OCI-LY7 (cell line): ENCODE data around the gene RHNO1.

Experiments
- EZH2phosphoT487 ChIP-seq: fragments of 200-600 bp; sonication (generic); IDR thresholded peaks from 2 replicates; pipeline ENCODE4 v1.6.1; 2018; ENCODE audit warnings: low read depth, borderline replicate concordance, mild to moderate bottlenecking, mixed run types, antibody characterized with exemption, low read length, moderate library complexity, mixed read lengths
- TF ChIP-seq, protein P1 (sequence below): fragments of 200-600 bp; sonication (generic); conservative IDR thresholded peaks from 2 replicates; pipeline ENCODE4 v1.5.1; 2014; ENCODE audit warnings: mild to moderate bottlenecking, antibody characterized with exemption, low read length, moderate library complexity, mixed read lengths

DNA sequence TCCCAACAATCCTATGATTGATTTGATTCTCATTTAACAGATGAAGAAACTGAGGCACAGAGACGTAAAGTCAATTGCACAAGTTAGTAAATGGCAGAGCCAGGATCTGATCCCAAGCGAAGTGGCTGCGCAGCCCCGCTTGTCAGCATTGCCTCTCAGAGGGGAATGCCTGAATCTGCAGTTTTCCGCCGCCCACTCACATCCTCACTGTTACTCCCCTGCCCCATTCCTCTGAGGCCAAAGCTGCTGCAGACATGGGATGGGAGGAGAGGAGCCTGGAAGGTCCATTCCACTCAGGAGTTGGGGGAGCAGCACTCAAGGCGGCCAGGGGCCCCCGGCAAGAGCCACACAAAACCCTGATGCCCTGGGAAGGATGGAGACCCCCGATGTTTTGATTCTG is 43.2 kb upstream of the RHNO1 start:
- TF ChIP-seq, protein P1, sequence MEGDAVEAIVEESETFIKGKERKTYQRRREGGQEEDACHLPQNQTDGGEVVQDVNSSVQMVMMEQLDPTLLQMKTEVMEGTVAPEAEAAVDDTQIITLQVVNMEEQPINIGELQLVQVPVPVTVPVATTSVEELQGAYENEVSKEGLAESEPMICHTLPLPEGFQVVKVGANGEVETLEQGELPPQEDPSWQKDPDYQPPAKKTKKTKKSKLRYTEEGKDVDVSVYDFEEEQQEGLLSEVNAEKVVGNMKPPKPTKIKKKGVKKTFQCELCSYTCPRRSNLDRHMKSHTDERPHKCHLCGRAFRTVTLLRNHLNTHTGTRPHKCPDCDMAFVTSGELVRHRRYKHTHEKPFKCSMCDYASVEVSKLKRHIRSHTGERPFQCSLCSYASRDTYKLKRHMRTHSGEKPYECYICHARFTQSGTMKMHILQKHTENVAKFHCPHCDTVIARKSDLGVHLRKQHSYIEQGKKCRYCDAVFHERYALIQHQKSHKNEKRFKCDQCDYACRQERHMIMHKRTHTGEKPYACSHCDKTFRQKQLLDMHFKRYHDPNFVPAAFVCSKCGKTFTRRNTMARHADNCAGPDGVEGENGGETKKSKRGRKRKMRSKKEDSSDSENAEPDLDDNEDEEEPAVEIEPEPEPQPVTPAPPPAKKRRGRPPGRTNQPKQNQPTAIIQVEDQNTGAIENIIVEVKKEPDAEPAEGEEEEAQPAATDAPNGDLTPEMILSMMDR: no peak
- no peak for TF ChIP-seq EZH2phosphoT487
